ENCODE measurements around the gene PHF14. TPM values are rescaled to one million over a fixed set of nuclear protein-coding genes. Genes with fewer than 3 reads are reported as not detected.

PHF14 gene
- total and polyA plus RNA-seq, 12 donors, result 8.0 to 54.5 (median 30.6) TPM

DNA sequence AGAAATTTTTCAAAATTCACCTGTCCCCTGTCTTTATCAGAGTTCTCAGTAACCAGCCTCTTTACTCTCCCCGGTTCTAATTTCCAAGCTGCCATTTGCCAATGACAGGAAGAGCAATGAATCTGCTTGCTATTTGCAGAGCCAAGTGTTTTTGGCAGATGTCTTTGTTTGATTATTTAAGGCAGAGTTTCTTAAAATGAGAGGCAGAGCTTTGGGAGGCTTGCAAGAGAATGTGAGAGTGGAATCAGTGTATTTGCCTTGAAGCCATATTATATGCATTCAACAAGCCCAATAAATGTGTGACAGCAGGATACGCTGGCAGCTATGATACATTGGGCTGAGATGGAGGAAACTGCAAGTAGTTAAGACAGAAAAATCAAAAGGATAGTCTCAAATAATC lies 196.5 kb downstream of the PHF14 start:
- TF ChIP-seq, protein P1, sequence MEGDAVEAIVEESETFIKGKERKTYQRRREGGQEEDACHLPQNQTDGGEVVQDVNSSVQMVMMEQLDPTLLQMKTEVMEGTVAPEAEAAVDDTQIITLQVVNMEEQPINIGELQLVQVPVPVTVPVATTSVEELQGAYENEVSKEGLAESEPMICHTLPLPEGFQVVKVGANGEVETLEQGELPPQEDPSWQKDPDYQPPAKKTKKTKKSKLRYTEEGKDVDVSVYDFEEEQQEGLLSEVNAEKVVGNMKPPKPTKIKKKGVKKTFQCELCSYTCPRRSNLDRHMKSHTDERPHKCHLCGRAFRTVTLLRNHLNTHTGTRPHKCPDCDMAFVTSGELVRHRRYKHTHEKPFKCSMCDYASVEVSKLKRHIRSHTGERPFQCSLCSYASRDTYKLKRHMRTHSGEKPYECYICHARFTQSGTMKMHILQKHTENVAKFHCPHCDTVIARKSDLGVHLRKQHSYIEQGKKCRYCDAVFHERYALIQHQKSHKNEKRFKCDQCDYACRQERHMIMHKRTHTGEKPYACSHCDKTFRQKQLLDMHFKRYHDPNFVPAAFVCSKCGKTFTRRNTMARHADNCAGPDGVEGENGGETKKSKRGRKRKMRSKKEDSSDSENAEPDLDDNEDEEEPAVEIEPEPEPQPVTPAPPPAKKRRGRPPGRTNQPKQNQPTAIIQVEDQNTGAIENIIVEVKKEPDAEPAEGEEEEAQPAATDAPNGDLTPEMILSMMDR (IDR thresholded peaks at IDR 0.05), result no peak
- no peak for TF ChIP-seq POLR2A (IDR thresholded peaks at IDR 0.05)
- no peaks in the 10 kb centered on the region for H3K4me1 ChIP-seq (replicated peaks in 1 of 2)
- 54 to 68% (median 58%) methylated on average over 2 of the region's 2 CpGs for WGBS, 4 donors
- intact Hi-C loops (cut with DNase I), result no loop called here
- H3K27ac ChIP-seq, result no peak overlapping the region
- H3K4me3 ChIP-seq, result no peak overlapping the region
- H3K9me3 ChIP-seq (replicated peaks in 1 of 3), result no peaks in the 10 kb centered on the region
- no peaks in the 10 kb centered on the region for H3K27me3 ChIP-seq
- DNase-seq, result no peak
- H3K36me3 ChIP-seq (replicated peaks in 1 of 2), result no peaks in the 10 kb centered on the region

DNA sequence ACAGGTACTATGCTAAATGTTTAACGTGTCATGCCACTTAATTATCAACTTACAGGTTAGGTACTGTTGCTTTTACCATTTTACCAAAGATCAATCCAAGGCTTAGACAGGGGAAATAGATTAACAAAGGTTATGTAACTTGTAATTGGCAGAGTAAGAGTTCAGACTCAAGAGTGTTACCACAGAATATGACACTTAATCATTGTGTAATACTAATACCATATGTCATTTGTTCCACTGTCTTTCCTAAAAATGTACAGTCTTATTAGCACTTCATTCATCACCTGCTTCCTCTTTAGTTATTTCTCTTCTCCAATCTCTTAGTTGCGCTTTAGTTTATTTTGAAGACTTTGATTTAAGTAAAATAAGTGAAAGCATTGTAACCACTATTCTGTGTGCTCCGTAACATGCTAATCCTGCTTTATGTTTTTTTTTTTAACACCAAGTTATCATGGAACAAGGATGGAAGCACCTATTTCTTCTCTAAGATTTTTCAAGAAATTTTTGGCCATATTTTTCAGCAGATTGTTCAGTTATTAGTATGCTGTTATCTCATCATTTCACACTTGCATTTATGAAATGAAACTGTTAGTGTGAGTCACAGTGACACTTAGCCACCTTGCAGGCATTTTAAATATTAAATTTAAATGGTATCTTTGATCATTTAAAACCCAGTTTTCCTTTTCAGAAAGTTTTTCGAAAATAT lies 197.3 kb downstream of the PHF14 start:
- H3K27ac ChIP-seq, result no peak overlapping the region
- no peaks in the 10 kb centered on the region for H3K36me3 ChIP-seq (replicated peaks in 1 of 2)
- intact Hi-C loops (cut with DNase I), result no loop called here
- no peak for TF ChIP-seq POLR2A (IDR thresholded peaks at IDR 0.05)
- TF ChIP-seq, protein P1 (IDR thresholded peaks at IDR 0.05), result no peak
- H3K4me1 ChIP-seq (replicated peaks in 1 of 2), result no peaks in the 10 kb centered on the region
- H3K27me3 ChIP-seq, result no peaks in the 10 kb centered on the region
- H3K4me3 ChIP-seq, result no peak overlapping the region
- no peaks in the 10 kb centered on the region for H3K9me3 ChIP-seq (replicated peaks in 1 of 3)
- no peak for DNase-seq
- WGBS, 4 donors, result 91 to 93% (median 92%) methylated on average over 4 of the region's 4 CpGs

DNA sequence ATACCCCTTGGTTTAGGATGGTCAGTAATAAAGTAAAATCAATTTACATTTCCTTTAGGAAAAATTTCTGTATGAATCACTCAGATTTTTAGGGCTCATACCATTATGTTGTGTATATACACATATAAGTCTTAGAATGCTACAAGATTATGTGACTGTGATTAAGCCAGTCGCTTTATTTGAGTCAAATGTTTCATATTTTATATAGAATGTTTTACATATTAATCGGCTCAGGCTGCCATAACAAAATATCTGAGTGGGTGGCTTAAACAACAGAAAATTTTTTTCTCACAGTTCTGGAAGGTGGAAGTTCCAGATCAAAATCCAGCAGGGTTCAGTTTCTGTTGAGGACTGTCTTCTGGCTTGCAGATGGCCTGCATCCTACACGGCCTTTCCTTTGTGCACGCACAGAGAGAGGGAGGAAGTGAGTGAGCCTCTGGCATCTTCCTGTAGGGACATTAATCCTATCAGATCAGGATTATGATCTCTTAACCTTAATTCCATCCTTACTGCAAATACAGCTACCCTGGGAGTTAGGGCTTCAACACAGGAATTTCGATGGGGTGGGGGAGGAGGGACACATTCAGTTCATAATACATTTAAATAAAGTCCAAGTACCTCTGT lies 198.0 kb downstream of the PHF14 start:
- Histone ChIP-seq H3K4me1 (replicated peaks in 1 of 2) (no peaks in the 10 kb centered on the region), H3K9me3 (replicated peaks in 1 of 3) (no peaks in the 10 kb centered on the region), H3K27me3 (no peaks in the 10 kb centered on the region), H3K4me3 (no peak overlapping the region), H3K27ac (no peak overlapping the region), H3K36me3 (replicated peaks in 1 of 2) (no peaks in the 10 kb centered on the region)
- TF ChIP-seq, protein P1 (IDR thresholded peaks at IDR 0.05), result no peak
- TF ChIP-seq POLR2A (IDR thresholded peaks at IDR 0.05), result no peak
- intact Hi-C loops (cut with DNase I), result no loop called here
- WGBS, 4 donors, result 84 to 91% (median 89%) methylated on average over 5 of the region's 5 CpGs
- no peak for DNase-seq

DNA sequence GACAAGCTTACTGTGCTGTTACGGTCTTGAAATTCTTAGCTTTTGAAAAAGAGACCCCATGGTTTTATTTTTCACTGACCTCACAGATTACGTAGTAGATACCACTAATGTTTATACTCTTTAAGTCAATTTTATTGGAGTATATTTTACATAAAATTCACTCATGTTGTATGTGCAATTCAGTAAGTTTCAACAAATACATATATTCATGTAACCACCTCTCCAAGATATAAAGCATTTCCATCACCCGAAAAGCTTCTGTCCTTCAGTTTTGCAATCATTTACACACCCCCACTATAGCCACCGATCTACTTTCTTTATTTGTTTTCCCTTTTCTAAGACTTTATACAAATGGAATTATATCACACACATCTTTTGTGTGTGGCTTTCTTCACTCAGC lies 199.2 kb downstream of the PHF14 start:
- intact Hi-C loops (cut with DNase I), result no loop called here
- no peaks in the 10 kb centered on the region for H3K36me3 ChIP-seq (replicated peaks in 1 of 2)
- H3K4me3 ChIP-seq, result no peak overlapping the region
- H3K4me1 ChIP-seq (replicated peaks in 1 of 2), result no peaks in the 10 kb centered on the region
- H3K27me3 ChIP-seq, result no peaks in the 10 kb centered on the region
- no peaks in the 10 kb centered on the region for H3K9me3 ChIP-seq (replicated peaks in 1 of 3)
- WGBS, 4 donors, result 95 to 97% (median 96%) methylated on average over 4 of the region's 4 CpGs
- no peak overlapping the region for H3K27ac ChIP-seq
- DNase-seq, result no peak
- TF ChIP-seq, protein P1 (IDR thresholded peaks at IDR 0.05), result no peak
- TF ChIP-seq POLR2A (IDR thresholded peaks at IDR 0.05), result no peak

Measured in adrenal gland (tissue), 12 donors.